HepG2 (cell line): ENCODE results near the gene OAT. TPM values are rescaled to one million over a fixed set of nuclear protein-coding genes. Genes with fewer than 3 reads are reported as not detected.
A peak's percentile ranks its signal among the peaks of the same experiment; 100 is the strongest.

Experiments used
- CCAR2 ChIP-seq: fragments of 200-400 bp; formaldehyde crosslinking; optimal IDR thresholded peaks from 2 replicates; pipeline ENCODE3; 2018; ENCODE audit warnings: low read depth, mild to moderate bottlenecking, low read length, moderate library complexity
- EHMT2 ChIP-seq: fragments of 200-600 bp; sonication (generic); IDR thresholded peaks from 2 replicates; pipeline ENCODE4 v1.7.0; 2017; ENCODE audit warnings: antibody characterized with exemption, low read depth, low read length, borderline replicate concordance
- GRHL1 ChIP-seq: sonication (generic); formaldehyde crosslinking; conservative IDR thresholded peaks from 2 replicates; pipeline ENCODE4 v1.8.0; 2022; ENCODE audit warnings: missing genetic modification reagents
- KDM5B ChIP-seq: sonication (generic); formaldehyde crosslinking; IDR thresholded peaks from 2 replicates; pipeline ENCODE4 v1.4.0; 2020; ENCODE audit warnings: missing genetic modification reagents, mild to moderate bottlenecking, borderline replicate concordance
- MAZ ChIP-seq, 2 experiments: sonication (generic) in 1 of 2; formaldehyde crosslinking in 1 of 2; IDR thresholded peaks; 2 replicates each; pipeline versions ENCODE4 v1.5.0 to v1.6.1; 2012 to 2020; ENCODE audit warnings: low read depth in 2 of 2, mild to moderate bottlenecking in 2 of 2, borderline replicate concordance in 1 of 2, improper control_type of control experiment in 1 of 2, low read length in 1 of 2, missing genetic modification reagents in 1 of 2, moderate library complexity in 1 of 2
- MTF1 ChIP-seq: sonication (generic); formaldehyde crosslinking; IDR thresholded peaks from 2 replicates; pipeline ENCODE4 v1.5.0; 2020; ENCODE audit warnings: missing genetic modification reagents
- NFIC ChIP-seq: IDR thresholded peaks from 2 replicates; pipeline ENCODE4 v1.6.1; 2012; ENCODE audit warnings: mild to moderate bottlenecking, low read length, inconsistent platforms
- POLR2AphosphoS2 ChIP-seq: IDR thresholded peaks from 2 replicates; pipeline ENCODE4 v1.6.1; 2011; ENCODE audit warnings: low read depth, low read length, improper control_type of control experiment
- RELA ChIP-seq: sonication (generic); formaldehyde crosslinking; IDR thresholded peaks from 2 replicates; pipeline ENCODE4 v1.4.0; 2020; ENCODE audit warnings: missing genetic modification reagents
- SRSF9 ChIP-seq: fragments of 200-400 bp; formaldehyde crosslinking; IDR thresholded peaks from 2 replicates; pipeline ENCODE4 v1.6.1; 2018; ENCODE audit warnings: borderline replicate concordance, mild to moderate bottlenecking, low read depth, low read length; ENCODE audit not compliant: insufficient read depth, poor library complexity, severe bottlenecking
- TFDP2 ChIP-seq: sonication (generic); formaldehyde crosslinking; IDR thresholded peaks from 2 replicates; pipeline ENCODE4 v1.4.0; 2020; ENCODE audit warnings: missing genetic modification reagents
- ZBTB14 ChIP-seq: sonication (generic); formaldehyde crosslinking; IDR thresholded peaks from 2 replicates; pipeline ENCODE4 v1.4.0; 2020; ENCODE audit warnings: missing genetic modification reagents
- ZNF775 ChIP-seq: sonication (generic); formaldehyde crosslinking; IDR thresholded peaks from 2 replicates; pipeline ENCODE4 v1.4.0; 2020; ENCODE audit warnings: missing genetic modification reagents, mild to moderate bottlenecking, moderate library complexity, borderline replicate concordance
- polyA plus RNA-seq, 8 experiments: library from polyadenylated mRNA; depleted of rRNA in 3 of 8; stranded (reverse) in 7 of 8; unstranded in 1 of 8; fragments of >200 nt; fragmentation: Illumina TruSeq in 4 of 8; extraction: Trizol in 4 of 8; gene quantifications; 2 replicates each; pipeline versions ENCODE4 v1.2.1 to v1.2.3, GENCODE V29; 2011 to 2016; ENCODE audit warnings: low read depth in 4 of 8, missing spikeins in 1 of 8, mixed read lengths in 1 of 8; ENCODE audit not compliant: insufficient read depth in 1 of 8
- total RNA-seq, 5 experiments: library from RNA; depleted of rRNA; stranded (reverse); fragments of >200 nt; fragmentation: Illumina TruSeq; extraction: Trizol; gene quantifications; 2 replicates each; pipeline ENCODE4 v1.2.3, GENCODE V29; 2016; ENCODE audit warnings: low read depth in 1 of 5
- TF ChIP-seq, protein P1 (sequence below): sonication (generic); formaldehyde crosslinking; IDR thresholded peaks from 2 replicates; pipeline ENCODE4 v1.5.0; 2020; ENCODE audit warnings: mild to moderate bottlenecking, missing genetic modification reagents
- TF ChIP-seq, protein P2 (sequence below): IDR thresholded peaks from 2 replicates; pipeline ENCODE4 v1.6.1; 2016; ENCODE audit warnings: low read depth, missing genetic modification reagents, missing compliant biosample characterization

Gene OAT
- total and polyA plus RNA-seq, 2 of the 13 experiments (the other 11 are each of a cell fraction or from before 2014, with no cell fraction given): 87.8 to 96.7 TPM

- TF ChIP-seq, protein P1, sequence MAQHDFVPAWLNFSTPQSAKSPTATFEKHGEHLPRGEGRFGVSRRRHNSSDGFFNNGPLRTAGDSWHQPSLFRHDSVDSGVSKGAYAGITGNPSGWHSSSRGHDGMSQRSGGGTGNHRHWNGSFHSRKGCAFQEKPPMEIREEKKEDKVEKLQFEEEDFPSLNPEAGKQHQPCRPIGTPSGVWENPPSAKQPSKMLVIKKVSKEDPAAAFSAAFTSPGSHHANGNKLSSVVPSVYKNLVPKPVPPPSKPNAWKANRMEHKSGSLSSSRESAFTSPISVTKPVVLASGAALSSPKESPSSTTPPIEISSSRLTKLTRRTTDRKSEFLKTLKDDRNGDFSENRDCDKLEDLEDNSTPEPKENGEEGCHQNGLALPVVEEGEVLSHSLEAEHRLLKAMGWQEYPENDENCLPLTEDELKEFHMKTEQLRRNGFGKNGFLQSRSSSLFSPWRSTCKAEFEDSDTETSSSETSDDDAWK: no peak
- no peak for TF ChIP-seq SRSF9
- no peak for TF ChIP-seq ZBTB14 (CRISPR knock-in tag)
- TF ChIP-seq ZNF775 (CRISPR knock-in tag): no peak
- peak; percentile 34; the same call in 1 of the 2 replicates for TF ChIP-seq MAZ (IDR thresholded peaks at IDR 0.05; ENCODE audit: borderline replicate concordance, low read depth, low read length)
- peak; percentile 42 for TF ChIP-seq MAZ (CRISPR knock-in tag; IDR thresholded peaks at IDR 0.05; ENCODE audit: low read depth)
- no peak for TF ChIP-seq RELA (CRISPR knock-in tag)
- TF ChIP-seq, protein P2, sequence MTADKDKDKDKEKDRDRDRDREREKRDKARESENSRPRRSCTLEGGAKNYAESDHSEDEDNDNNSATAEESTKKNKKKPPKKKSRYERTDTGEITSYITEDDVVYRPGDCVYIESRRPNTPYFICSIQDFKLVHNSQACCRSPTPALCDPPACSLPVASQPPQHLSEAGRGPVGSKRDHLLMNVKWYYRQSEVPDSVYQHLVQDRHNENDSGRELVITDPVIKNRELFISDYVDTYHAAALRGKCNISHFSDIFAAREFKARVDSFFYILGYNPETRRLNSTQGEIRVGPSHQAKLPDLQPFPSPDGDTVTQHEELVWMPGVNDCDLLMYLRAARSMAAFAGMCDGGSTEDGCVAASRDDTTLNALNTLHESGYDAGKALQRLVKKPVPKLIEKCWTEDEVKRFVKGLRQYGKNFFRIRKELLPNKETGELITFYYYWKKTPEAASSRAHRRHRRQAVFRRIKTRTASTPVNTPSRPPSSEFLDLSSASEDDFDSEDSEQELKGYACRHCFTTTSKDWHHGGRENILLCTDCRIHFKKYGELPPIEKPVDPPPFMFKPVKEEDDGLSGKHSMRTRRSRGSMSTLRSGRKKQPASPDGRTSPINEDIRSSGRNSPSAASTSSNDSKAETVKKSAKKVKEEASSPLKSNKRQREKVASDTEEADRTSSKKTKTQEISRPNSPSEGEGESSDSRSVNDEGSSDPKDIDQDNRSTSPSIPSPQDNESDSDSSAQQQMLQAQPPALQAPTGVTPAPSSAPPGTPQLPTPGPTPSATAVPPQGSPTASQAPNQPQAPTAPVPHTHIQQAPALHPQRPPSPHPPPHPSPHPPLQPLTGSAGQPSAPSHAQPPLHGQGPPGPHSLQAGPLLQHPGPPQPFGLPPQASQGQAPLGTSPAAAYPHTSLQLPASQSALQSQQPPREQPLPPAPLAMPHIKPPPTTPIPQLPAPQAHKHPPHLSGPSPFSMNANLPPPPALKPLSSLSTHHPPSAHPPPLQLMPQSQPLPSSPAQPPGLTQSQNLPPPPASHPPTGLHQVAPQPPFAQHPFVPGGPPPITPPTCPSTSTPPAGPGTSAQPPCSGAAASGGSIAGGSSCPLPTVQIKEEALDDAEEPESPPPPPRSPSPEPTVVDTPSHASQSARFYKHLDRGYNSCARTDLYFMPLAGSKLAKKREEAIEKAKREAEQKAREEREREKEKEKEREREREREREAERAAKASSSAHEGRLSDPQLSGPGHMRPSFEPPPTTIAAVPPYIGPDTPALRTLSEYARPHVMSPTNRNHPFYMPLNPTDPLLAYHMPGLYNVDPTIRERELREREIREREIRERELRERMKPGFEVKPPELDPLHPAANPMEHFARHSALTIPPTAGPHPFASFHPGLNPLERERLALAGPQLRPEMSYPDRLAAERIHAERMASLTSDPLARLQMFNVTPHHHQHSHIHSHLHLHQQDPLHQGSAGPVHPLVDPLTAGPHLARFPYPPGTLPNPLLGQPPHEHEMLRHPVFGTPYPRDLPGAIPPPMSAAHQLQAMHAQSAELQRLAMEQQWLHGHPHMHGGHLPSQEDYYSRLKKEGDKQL: no peak; the same call in 1 of the 2 replicates
- TF ChIP-seq POLR2AphosphoS2: peak; percentile 74; the same call in 1 of the 2 replicates
- no peak for TF ChIP-seq MTF1 (CRISPR knock-in tag)
- TF ChIP-seq NFIC: no peak
- peak; percentile 91 for TF ChIP-seq TFDP2 (CRISPR knock-in tag)
- no peak; the same call in 1 of the 2 replicates for TF ChIP-seq EHMT2
- TF ChIP-seq GRHL1 (CRISPR knock-in tag): no peak
- TF ChIP-seq KDM5B (CRISPR knock-in tag): no peak; the same call in 1 of the 2 replicates
- TF ChIP-seq CCAR2: no peak
Observed at GRCh38 chr10:124418726-124419501, at the start of gene OAT (continued).
